Gastrocnemius medialis (tissue), 4 donors: ENCODE measurements around the gene THRB. TPM values are rescaled to one million over a fixed set of nuclear protein-coding genes. Genes with fewer than 3 reads are reported as not detected.

Experiments
- ATAC-seq, 2 donors: fragments of 150-250 bp; one replicate each; pipeline ENCODE4 v1.9.1; 2016
- DNase-seq, 2 donors: peaks; one replicate each; pipeline ENCODE4 v3.0.0-alpha.2; 2019
- H3K27ac ChIP-seq, 4 donors: fragments of 200-600 bp; sonication (generic); 1 replicate in 1 of 4; 2 replicates in 3 of 4; pipeline ENCODE4 v1.5.1; 2016 to 2018; ENCODE audit warnings: mild to moderate bottlenecking in 2 of 4, moderate library complexity in 1 of 4
- H3K27me3 ChIP-seq, 3 donors: fragments of 200-600 bp; sonication (generic) in 2 of 3; 1 replicate in 1 of 3; 2 replicates in 2 of 3; pipeline versions ENCODE4 v1.5.1 to v1.6.0; 2016 to 2019; ENCODE audit warnings: mild to moderate bottlenecking in 1 of 3, moderate library complexity in 1 of 3
- H3K36me3 ChIP-seq, 2 donors: fragments of 200-600 bp; sonication (generic) in 1 of 2; one replicate each; pipeline ENCODE4 v1.5.1; 2017 to 2018
- H3K4me1 ChIP-seq, 2 donors: fragments of 200-600 bp; sonication (generic) in 1 of 2; one replicate each; pipeline ENCODE4 v1.5.1; 2016 to 2017; ENCODE audit warnings: mild to moderate bottlenecking in 2 of 2
- H3K4me3 ChIP-seq, 4 donors: fragments of 200-600 bp; sonication (generic) in 3 of 4; 1 replicate in 1 of 4; 2 replicates in 3 of 4; pipeline ENCODE4 v1.5.1; 2016 to 2019; ENCODE audit warnings: mild to moderate bottlenecking in 2 of 4
- H3K9me3 ChIP-seq, 3 donors: fragments of 200-600 bp; sonication (generic) in 2 of 3; 1 replicate in 1 of 3; 2 replicates in 2 of 3; pipeline ENCODE4 v1.5.1; 2016 to 2019
- CTCF ChIP-seq, 5 experiments: fragments of 450-650 bp in 3 of 5; fragments of 200-600 bp in 2 of 5; sonication (generic) in 2 of 5; IDR thresholded peaks in 4 of 5; conservative IDR thresholded peaks in 1 of 5; 1 replicate in 4 of 5; 2 replicates in 1 of 5; pipeline ENCODE4 v1.5.1; 2016 to 2019; ENCODE audit warnings: antibody characterized with exemption in 5 of 5, mild to moderate bottlenecking in 3 of 5, moderate library complexity in 3 of 5
- POLR2A ChIP-seq, 2 donors: fragments of 450-650 bp; IDR thresholded peaks; one replicate each; pipeline ENCODE4 v1.6.1; 2017; ENCODE audit warnings: antibody characterized with exemption in 2 of 2, mild to moderate bottlenecking in 2 of 2, moderate library complexity in 2 of 2
- in situ Hi-C, 4 donors: fragments of 200-750 bp; cut with MboI; loops; one replicate each; pipeline versions ENCODE4 v1.15.0 to v1.8.0; 2017; ENCODE audit warnings: low sequenced_read_pairs in 4 of 4
- intact Hi-C: fragments of 100-400 bp; cut with DNase I; formaldehyde crosslinking; loops from one replicate; pipeline ENCODE4 v1.15.1; 2023; ENCODE audit warnings: low total_unique reads
- total RNA-seq, 4 donors: library from RNA; depleted of rRNA; stranded (reverse); fragments of >200 nt; gene quantifications; one replicate each; pipeline versions ENCODE4 v1.1.0 to v1.2.3, GENCODE V29; 2016

The THRB gene
- total RNA-seq, 4 donors from 2014 or later: 20.1 to 60.0 (median 25.3) TPM

GRCh38 chr3:24139463-24140412 is 354.9 kb downstream of the THRB start:
- peaks cover 35 to 42% of the 10 kb centered on the region in 2 donors for H3K4me1 ChIP-seq
- in situ Hi-C loops: no loop called here
- no peaks in the 10 kb centered on the region for H3K9me3 ChIP-seq
- H3K4me3 ChIP-seq: no peak overlapping the region
- DNase-seq (no peak), ATAC-seq (peak in 1 of 2 donors; percentile 85)
- TF ChIP-seq POLR2A (IDR thresholded peaks at IDR 0.05) (no peak), CTCF (IDR thresholded peaks at IDR 0.05 in 4 of 5, conservative IDR thresholded peaks at IDR 0.05 in 1 of 5) (no peak)
- intact Hi-C loops: loop anchor here (5.0 to 10.0 kb wide), 2 partner anchors 192 to 355 kb away; partner anchors contain the start of genes NR1D2 and THRB
- H3K36me3 ChIP-seq: no peaks in the 10 kb centered on the region
- H3K27me3 ChIP-seq: no peaks in the 10 kb centered on the region
- H3K27ac ChIP-seq: peak overlapping the region; percentile 64 to 77 (median 72)

- Histone ChIP-seq H3K36me3 (no peaks in the 10 kb centered on the region), H3K4me3 (no peak overlapping the region), H3K9me3 (no peaks in the 10 kb centered on the region), H3K27ac (peak overlapping the region; percentile 64 to 77 (median 72)), H3K4me1 (peaks cover 35 to 42% of the 10 kb centered on the region in 2 donors), H3K27me3 (no peaks in the 10 kb centered on the region)
- DNase-seq (no peak), ATAC-seq (no peak)
- intact Hi-C loops: loop anchor here (10.0 kb wide), 1 partner anchor 356 kb away; the partner anchor contains the start of gene THRB
- in situ Hi-C loops: no loop called here
- TF ChIP-seq CTCF (IDR thresholded peaks at IDR 0.05 in 4 of 5, conservative IDR thresholded peaks at IDR 0.05 in 1 of 5): no peak
- TF ChIP-seq POLR2A (IDR thresholded peaks at IDR 0.05): no peak
Observed at GRCh38 chr3:24138876-24139256, 355.8 kb downstream of the THRB start.

- Histone ChIP-seq H3K4me1 (peaks cover 35 to 42% of the 10 kb centered on the region in 2 donors), H3K9me3 (no peaks in the 10 kb centered on the region), H3K36me3 (no peaks in the 10 kb centered on the region), H3K4me3 (no peak overlapping the region), H3K27me3 (no peaks in the 10 kb centered on the region), H3K27ac (peak overlapping the region; percentile 64 to 77 (median 72))
- TF ChIP-seq POLR2A (IDR thresholded peaks at IDR 0.05) (no peak), CTCF (IDR thresholded peaks at IDR 0.05 in 4 of 5, conservative IDR thresholded peaks at IDR 0.05 in 1 of 5) (no peak)
- peak; percentile 20 to 66 for ATAC-seq
- in situ Hi-C loops (no loop called here), intact Hi-C loops (loop anchor here (10.0 kb wide), 1 partner anchor 357 kb away; the partner anchor contains the start of gene THRB)
- peak in 1 of 2 donors; percentile 54 for DNase-seq
Observed at GRCh38 chr3:24137958-24138875, 356.4 kb downstream of the THRB start.

- H3K9me3 ChIP-seq: no peaks in the 10 kb centered on the region
- H3K27me3 ChIP-seq: no peaks in the 10 kb centered on the region
- DNase-seq (no peak), ATAC-seq (no peak)
- peak overlapping the region; percentile 64 to 77 (median 72) for H3K27ac ChIP-seq
- peaks cover 35 to 42% of the 10 kb centered on the region in 2 donors for H3K4me1 ChIP-seq
- intact Hi-C loops: loop anchor here (10.0 kb wide), 1 partner anchor 357 kb away; the partner anchor contains the start of gene THRB
- no peaks in the 10 kb centered on the region for H3K36me3 ChIP-seq
- TF ChIP-seq POLR2A (IDR thresholded peaks at IDR 0.05) (no peak), CTCF (IDR thresholded peaks at IDR 0.05 in 4 of 5, conservative IDR thresholded peaks at IDR 0.05 in 1 of 5) (no peak)
- H3K4me3 ChIP-seq: no peak overlapping the region
- in situ Hi-C loops: no loop called here
Observed at GRCh38 chr3:24137334-24137733, 357.3 kb downstream of the THRB start.
